Testis (tissue), 2 donors: ENCODE measurements around the gene GALM.

ENCODE experiments used
- POLR2A ChIP-seq: fragments of 450-650 bp; IDR thresholded peaks from one replicate; pipeline ENCODE4 v1.6.1; 2017; ENCODE audit warnings: antibody characterized with exemption, mild to moderate bottlenecking, moderate library complexity
- TF ChIP-seq, protein P1 (sequence below), 3 experiments: fragments of 450-650 bp in 2 of 3; fragments of 200-600 bp in 1 of 3; sonication (generic) in 1 of 3; IDR thresholded peaks; one replicate each; pipeline ENCODE4 v1.5.1; 2016 to 2019; ENCODE audit warnings: antibody characterized with exemption in 3 of 3, mild to moderate bottlenecking in 2 of 3, moderate library complexity in 1 of 3

DNA sequence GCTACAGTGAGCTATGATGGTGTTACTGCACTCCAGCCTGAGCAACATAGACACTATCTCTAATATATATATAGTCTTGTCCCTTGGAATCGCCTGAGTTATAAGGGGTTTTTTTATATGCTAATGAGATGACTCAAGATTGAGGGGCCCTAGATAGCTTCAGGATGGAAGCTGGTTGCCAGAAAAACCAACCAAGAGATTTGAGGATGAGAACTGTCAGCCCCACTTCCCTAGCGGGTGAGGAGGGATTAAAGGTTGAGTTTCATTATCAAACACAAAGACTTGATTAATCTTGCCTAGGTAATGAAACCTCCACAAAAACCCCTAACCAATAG is 12.6 kb upstream of the GALM start:
- TF ChIP-seq, protein P1, sequence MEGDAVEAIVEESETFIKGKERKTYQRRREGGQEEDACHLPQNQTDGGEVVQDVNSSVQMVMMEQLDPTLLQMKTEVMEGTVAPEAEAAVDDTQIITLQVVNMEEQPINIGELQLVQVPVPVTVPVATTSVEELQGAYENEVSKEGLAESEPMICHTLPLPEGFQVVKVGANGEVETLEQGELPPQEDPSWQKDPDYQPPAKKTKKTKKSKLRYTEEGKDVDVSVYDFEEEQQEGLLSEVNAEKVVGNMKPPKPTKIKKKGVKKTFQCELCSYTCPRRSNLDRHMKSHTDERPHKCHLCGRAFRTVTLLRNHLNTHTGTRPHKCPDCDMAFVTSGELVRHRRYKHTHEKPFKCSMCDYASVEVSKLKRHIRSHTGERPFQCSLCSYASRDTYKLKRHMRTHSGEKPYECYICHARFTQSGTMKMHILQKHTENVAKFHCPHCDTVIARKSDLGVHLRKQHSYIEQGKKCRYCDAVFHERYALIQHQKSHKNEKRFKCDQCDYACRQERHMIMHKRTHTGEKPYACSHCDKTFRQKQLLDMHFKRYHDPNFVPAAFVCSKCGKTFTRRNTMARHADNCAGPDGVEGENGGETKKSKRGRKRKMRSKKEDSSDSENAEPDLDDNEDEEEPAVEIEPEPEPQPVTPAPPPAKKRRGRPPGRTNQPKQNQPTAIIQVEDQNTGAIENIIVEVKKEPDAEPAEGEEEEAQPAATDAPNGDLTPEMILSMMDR (IDR thresholded peaks at IDR 0.05), result no peak
- no peak for TF ChIP-seq POLR2A
